ENCODE data around the gene ENOX1. TPM values are rescaled to one million over a fixed set of nuclear protein-coding genes. Genes with fewer than 3 reads are reported as not detected.

ENOX1 gene
- total RNA-seq, 1 experiment from 2014 or later = 1.5 TPM

- no peak for DNase-seq
- CTCF ChIA-PET = no interaction called here
- no peak overlapping the region for H3K27ac Mint-ChIP-seq (ENCODE audit: unreplicated experiment)
- H3K27me3 Mint-ChIP-seq (ENCODE audit: unreplicated experiment) = no peaks in the 10 kb centered on the region
- H3K4me3 Mint-ChIP-seq (ENCODE audit: low read depth, unreplicated experiment) = no peak overlapping the region
- H3K9me3 Mint-ChIP-seq (ENCODE audit: low read depth, unreplicated experiment) = no peaks in the 10 kb centered on the region
- H3K36me3 Mint-ChIP-seq (ENCODE audit: insufficient read depth, unreplicated experiment) = no peaks in the 10 kb centered on the region
- BruUV-seq (replicated peaks) = no TSS peak
- H3K4me1 Mint-ChIP-seq (ENCODE audit: low read depth, unreplicated experiment) = peaks cover 8% of the 10 kb centered on the region
- intact Hi-C loops (cut with micrococcal nuclease; ENCODE audit: unreplicated experiment) = no loop called here
- TF ChIP-seq CTCF (IDR thresholded peaks at IDR 0.05; ENCODE audit: unreplicated experiment) = no peak
Observed at GRCh38 chr13:43472980-43473379, 313.8 kb downstream of the ENOX1 start.

GRCh38 chr13:43472339-43472738 is 314.4 kb downstream of the ENOX1 start:
- DNase-seq = no peak
- Mint-ChIP-seq H3K4me3 (ENCODE audit: low read depth, unreplicated experiment) (no peak overlapping the region), H3K4me1 (ENCODE audit: low read depth, unreplicated experiment) (peaks cover 8% of the 10 kb centered on the region), H3K36me3 (ENCODE audit: insufficient read depth, unreplicated experiment) (no peaks in the 10 kb centered on the region), H3K9me3 (ENCODE audit: low read depth, unreplicated experiment) (no peaks in the 10 kb centered on the region), H3K27ac (ENCODE audit: unreplicated experiment) (no peak overlapping the region), H3K27me3 (ENCODE audit: unreplicated experiment) (no peaks in the 10 kb centered on the region)
- no peak for TF ChIP-seq CTCF (IDR thresholded peaks at IDR 0.05; ENCODE audit: unreplicated experiment)
- CTCF ChIA-PET = interaction anchor here (0.6 kb wide), 1 partner anchor 372 kb away, joined by 5 read pairs; no protein-coding TSS in a partner anchor
- BruUV-seq (replicated peaks) = no TSS peak
- intact Hi-C loops (cut with micrococcal nuclease; ENCODE audit: unreplicated experiment) = no loop called here

GRCh38 chr13:43470610-43471009 is 316.2 kb downstream of the ENOX1 start:
- H3K4me3 Mint-ChIP-seq (ENCODE audit: low read depth, unreplicated experiment) = no peak overlapping the region
- no TSS peak for BruUV-seq (replicated peaks)
- H3K36me3 Mint-ChIP-seq (ENCODE audit: insufficient read depth, unreplicated experiment) = no peaks in the 10 kb centered on the region
- intact Hi-C loops (cut with micrococcal nuclease; ENCODE audit: unreplicated experiment) = no loop called here
- CTCF ChIA-PET = no interaction called here
- no peak for TF ChIP-seq CTCF (IDR thresholded peaks at IDR 0.05; ENCODE audit: unreplicated experiment)
- no peak overlapping the region for H3K27ac Mint-ChIP-seq (ENCODE audit: unreplicated experiment)
- DNase-seq = no peak
- peaks cover 8% of the 10 kb centered on the region for H3K4me1 Mint-ChIP-seq (ENCODE audit: low read depth, unreplicated experiment)
- H3K27me3 Mint-ChIP-seq (ENCODE audit: unreplicated experiment) = no peaks in the 10 kb centered on the region
- H3K9me3 Mint-ChIP-seq (ENCODE audit: low read depth, unreplicated experiment) = no peaks in the 10 kb centered on the region

- CTCF ChIA-PET = no interaction called here
- no peak for DNase-seq
- BruUV-seq (replicated peaks) = no TSS peak
- intact Hi-C loops (cut with micrococcal nuclease; ENCODE audit: unreplicated experiment) = no loop called here
- no peaks in the 10 kb centered on the region for H3K27me3 Mint-ChIP-seq (ENCODE audit: unreplicated experiment)
- H3K36me3 Mint-ChIP-seq (ENCODE audit: insufficient read depth, unreplicated experiment) = no peaks in the 10 kb centered on the region
- H3K4me1 Mint-ChIP-seq (ENCODE audit: low read depth, unreplicated experiment) = peaks cover 8% of the 10 kb centered on the region
- no peak overlapping the region for H3K27ac Mint-ChIP-seq (ENCODE audit: unreplicated experiment)
- no peak for TF ChIP-seq CTCF (IDR thresholded peaks at IDR 0.05; ENCODE audit: unreplicated experiment)
- no peak overlapping the region for H3K4me3 Mint-ChIP-seq (ENCODE audit: low read depth, unreplicated experiment)
- H3K9me3 Mint-ChIP-seq (ENCODE audit: low read depth, unreplicated experiment) = no peaks in the 10 kb centered on the region
Observed at GRCh38 chr13:43469791-43470190, 317.0 kb downstream of the ENOX1 start.
